ENCODE results near the gene FAM20A.

FAM20A gene

GRCh38 chr17:68600931-68601564 lies at the start of gene FAM20A:
Gene FAM20A, minus strand, starts transcription at chr17:68601367. Its CDS starts 701 bp downstream, at chr17:68600666.
- Histone ChIP-seq H3K4me2 (ENCODE audit: low read depth, low read length, poor library complexity, severe bottlenecking) (no peak within 1 kb of the TSS), H3K4me1 (ENCODE audit: insufficient read depth, low read length, poor library complexity, severe bottlenecking) (no peaks in the 10 kb centered on the region), H3K9ac (ENCODE audit: low read depth, low read length, poor library complexity, severe bottlenecking) (no peak within 1 kb of the TSS), H4K20me1 (ENCODE audit: insufficient read depth, low read length, poor library complexity, severe bottlenecking) (no peaks in the 10 kb centered on the region), H3K79me2 (ENCODE audit: insufficient read depth, low read length) (no peaks in the 10 kb centered on the region), H3K9me2 (replicated peaks; ENCODE audit: low read depth, low read length) (no peaks in the 10 kb centered on the region), H3K36me3 (ENCODE audit: insufficient read depth, low read length) (no peaks in the 10 kb centered on the region), H3K4me3 (ENCODE audit: low read length, poor library complexity, severe bottlenecking) (no peak within 1 kb of the TSS), H3K27me3 (ENCODE audit: insufficient read depth, low read length, poor library complexity, severe bottlenecking) (no peaks in the 10 kb centered on the region), H3F3A (ENCODE audit: low read depth) (no peaks in the 10 kb centered on the region), H3K9me3 (ENCODE audit: insufficient read depth, low read depth, low read length) (no peaks in the 10 kb centered on the region), H2AFZ (ENCODE audit: low read length) (no peak within 1 kb of the TSS)
- TF ChIP-seq EZH2phosphoT487 (IDR thresholded peaks at IDR 0.05; ENCODE audit: borderline replicate concordance) (no peak), CTCF (conservative IDR thresholded peaks at IDR 0.05; ENCODE audit: low read length) (no peak)

GRCh38 chr17:68649324-68649723 lies 48.2 kb upstream of the FAM20A start:
- TF ChIP-seq EZH2phosphoT487 (IDR thresholded peaks at IDR 0.05; ENCODE audit: borderline replicate concordance) (no peak), CTCF (conservative IDR thresholded peaks at IDR 0.05; ENCODE audit: low read length) (no peak)
- Histone ChIP-seq H3K79me2 (ENCODE audit: insufficient read depth, low read length) (no peaks in the 10 kb centered on the region), H3K4me2 (ENCODE audit: low read depth, low read length, poor library complexity, severe bottlenecking) (no peak overlapping the region), H3K27me3 (ENCODE audit: insufficient read depth, low read length, poor library complexity, severe bottlenecking) (no peaks in the 10 kb centered on the region), H3K9me3 (ENCODE audit: insufficient read depth, low read depth, low read length) (no peaks in the 10 kb centered on the region), H3K4me3 (ENCODE audit: low read length, poor library complexity, severe bottlenecking) (no peak overlapping the region), H2AFZ (ENCODE audit: low read length) (no peak overlapping the region), H3K9ac (ENCODE audit: low read depth, low read length, poor library complexity, severe bottlenecking) (no peak overlapping the region), H3K4me1 (ENCODE audit: insufficient read depth, low read length, poor library complexity, severe bottlenecking) (no peaks in the 10 kb centered on the region), H3F3A (ENCODE audit: low read depth) (no peaks in the 10 kb centered on the region), H4K20me1 (ENCODE audit: insufficient read depth, low read length, poor library complexity, severe bottlenecking) (no peaks in the 10 kb centered on the region), H3K9me2 (replicated peaks; ENCODE audit: low read depth, low read length) (no peaks in the 10 kb centered on the region), H3K36me3 (ENCODE audit: insufficient read depth, low read length) (no peaks in the 10 kb centered on the region)

GRCh38 chr17:68646626-68647526 lies 45.7 kb upstream of the FAM20A start:
- H3K4me1 ChIP-seq (ENCODE audit: insufficient read depth, low read length, poor library complexity, severe bottlenecking), result no peaks in the 10 kb centered on the region
- H3F3A ChIP-seq (ENCODE audit: low read depth), result no peaks in the 10 kb centered on the region
- no peaks in the 10 kb centered on the region for H3K36me3 ChIP-seq (ENCODE audit: insufficient read depth, low read length)
- H3K9ac ChIP-seq (ENCODE audit: low read depth, low read length, poor library complexity, severe bottlenecking), result no peak overlapping the region
- TF ChIP-seq CTCF (conservative IDR thresholded peaks at IDR 0.05; ENCODE audit: low read length) (no peak), EZH2phosphoT487 (IDR thresholded peaks at IDR 0.05; ENCODE audit: borderline replicate concordance) (no peak)
- no peaks in the 10 kb centered on the region for H3K79me2 ChIP-seq (ENCODE audit: insufficient read depth, low read length)
- H2AFZ ChIP-seq (ENCODE audit: low read length), result no peak overlapping the region
- no peaks in the 10 kb centered on the region for H4K20me1 ChIP-seq (ENCODE audit: insufficient read depth, low read length, poor library complexity, severe bottlenecking)
- no peak overlapping the region for H3K4me3 ChIP-seq (ENCODE audit: low read length, poor library complexity, severe bottlenecking)
- no peaks in the 10 kb centered on the region for H3K27me3 ChIP-seq (ENCODE audit: insufficient read depth, low read length, poor library complexity, severe bottlenecking)
- no peak overlapping the region for H3K4me2 ChIP-seq (ENCODE audit: low read depth, low read length, poor library complexity, severe bottlenecking)
- no peaks in the 10 kb centered on the region for H3K9me2 ChIP-seq (replicated peaks; ENCODE audit: low read depth, low read length)
- H3K9me3 ChIP-seq (ENCODE audit: insufficient read depth, low read depth, low read length), result no peaks in the 10 kb centered on the region
